Heart left ventricle (tissue), 16 donors: ENCODE measurements around the gene KCNC1. TPM values are rescaled to one million over a fixed set of nuclear protein-coding genes. Genes with fewer than 3 reads are reported as not detected.
A peak's percentile ranks its signal among the peaks of the same experiment; 100 is the strongest.

ENCODE experiments used
- ATAC-seq, 4 donors: fragments of 200-7000 bp; cut with Tn5 transposase; one replicate each; pipeline ENCODE4 v1.9.1; 2020 to 2022; ENCODE audit warnings: moderate library complexity in 4 of 4, mild to moderate bottlenecking in 3 of 4, moderate number of reproducible peaks in 1 of 4
- DNase-seq, 5 donors: peaks; one replicate each; pipeline ENCODE4 v3.0.0-alpha.2; 2020
- H3K27ac ChIP-seq, 12 donors: fragments of 200-600 bp; sonication (generic) in 4 of 12; one replicate each; pipeline versions ENCODE4 v1.5.0 to v1.8.0; 2016 to 2022; ENCODE audit warnings: mild to moderate bottlenecking in 2 of 12
- H3K27me3 ChIP-seq, 9 donors: fragments of 200-600 bp; sonication (generic) in 2 of 9; one replicate each; pipeline versions ENCODE4 v1.5.1 to v1.8.0; 2016 to 2022; ENCODE audit warnings: mild to moderate bottlenecking in 3 of 9
- H3K36me3 ChIP-seq, 9 donors: fragments of 200-600 bp; sonication (generic) in 2 of 9; one replicate each; pipeline versions ENCODE4 v1.5.0 to v1.8.0; 2018 to 2022; ENCODE audit warnings: mild to moderate bottlenecking in 2 of 9
- H3K4me1 ChIP-seq, 12 donors: fragments of 200-600 bp; sonication (generic) in 4 of 12; one replicate each; pipeline versions ENCODE4 v1.5.0 to v1.8.0; 2016 to 2022; ENCODE audit warnings: mild to moderate bottlenecking in 3 of 12
- H3K4me3 ChIP-seq, 12 donors: fragments of 200-600 bp; sonication (generic) in 4 of 12; one replicate each; pipeline versions ENCODE4 v1.5.0 to v1.8.0; 2017 to 2022; ENCODE audit warnings: mild to moderate bottlenecking in 9 of 12, moderate library complexity in 4 of 12
- H3K9me3 ChIP-seq, 12 donors: fragments of 200-600 bp; sonication (generic) in 4 of 12; one replicate each; pipeline versions ENCODE4 v1.5.0 to v1.8.0; 2016 to 2022; ENCODE audit warnings: mild to moderate bottlenecking in 1 of 12
- POLR2A ChIP-seq, 2 donors: fragments of 450-650 bp; IDR thresholded peaks; one replicate each; pipeline ENCODE4 v1.6.1; 2017; ENCODE audit warnings: antibody characterized with exemption in 2 of 2, mild to moderate bottlenecking in 2 of 2, moderate library complexity in 2 of 2
- WGBS, 4 donors: extraction: QIAGEN DNeasy Blood & Tissue Kit in 2 of 4; methylation state at CpG; one replicate each; pipeline versions ENCODE4 v1.1.5 to v1.1.7; 2013 to 2018; 5-methylcytosine and 5-hydroxymethylcytosine counted together
- intact Hi-C, 10 donors: fragments of 100-400 bp; cut with DNase I; formaldehyde crosslinking; loops; one replicate each; pipeline versions ENCODE4 v1.11.1 to v1.14.2; 2022
- polyA plus RNA-seq, 2 donors: library from polyadenylated mRNA; stranded (reverse); fragments of 200-250 nt; gene quantifications; one replicate each; pipeline ENCODE4 v1.2.3, GENCODE V29; 2013
- total RNA-seq, 9 donors: library from RNA; depleted of rRNA in 2 of 9; stranded (reverse); fragments of >200 nt in 2 of 9; fragmentation: NEBNext Ultra II Directional in 3 of 9; extraction: Animal tissue kit (Norgen Biotek cat#: 25700) in 3 of 9; gene quantifications; one replicate each; pipeline versions ENCODE4 v1.1.0 to v1.2.4, GENCODE V29; 2016 to 2023
- TF ChIP-seq, protein P1 (sequence below), 12 donors: fragments of 200-600 bp; sonication (generic) in 4 of 12; IDR thresholded peaks; one replicate each; pipeline versions ENCODE4 v1.5.0 to v1.8.0; 2018 to 2022; ENCODE audit warnings: antibody characterized with exemption in 12 of 12, mild to moderate bottlenecking in 5 of 12
- donor health status: ischemic (EF 13 %, LVEDD 7.1; RV severe dilation, severe dysfunction).
- donor health status: healthy with polysubstance abuse.
- donor health status: DM: no; HTN: yes; CAD: no.
- donor health status: DM: no; HTN: no; CAD: no.
- donor health status: ischemic (EF 25% LVEDD 6.9; RV normal size, moderate dysfunction).
- donor health status: ischemic (EF 25% LVEDD 5.7; RV mildly dilated, moderate dysfunction).
- donor health status: healthy.
- donor health status: DM: yes; HTN: yes; CAD: no.
- donor health status: ischemic (EF 35%, LVEDD 5.7; RV mildly dilated, moderate dysfunction).
- donor health status: nonischemic (EF 11% LVEDD 7.7; RV severe dilation, severe dysfunction).
- donor health status: DM: yes; HTN: yes; CAD: no.
- donor health status: PGD.
- donor health status: ischemic (EF 29% LVEDD 5.4; RV normal size, mild dysfunction).
- donor health status: nonischemic (EF 23%, LVEDD 6.1; RV moderate dilation, normal function).

Gene KCNC1
- total and polyA plus RNA-seq, 11 donors = 0.02 to 0.25 (median 0.05) TPM; not detected in 8

DNA sequence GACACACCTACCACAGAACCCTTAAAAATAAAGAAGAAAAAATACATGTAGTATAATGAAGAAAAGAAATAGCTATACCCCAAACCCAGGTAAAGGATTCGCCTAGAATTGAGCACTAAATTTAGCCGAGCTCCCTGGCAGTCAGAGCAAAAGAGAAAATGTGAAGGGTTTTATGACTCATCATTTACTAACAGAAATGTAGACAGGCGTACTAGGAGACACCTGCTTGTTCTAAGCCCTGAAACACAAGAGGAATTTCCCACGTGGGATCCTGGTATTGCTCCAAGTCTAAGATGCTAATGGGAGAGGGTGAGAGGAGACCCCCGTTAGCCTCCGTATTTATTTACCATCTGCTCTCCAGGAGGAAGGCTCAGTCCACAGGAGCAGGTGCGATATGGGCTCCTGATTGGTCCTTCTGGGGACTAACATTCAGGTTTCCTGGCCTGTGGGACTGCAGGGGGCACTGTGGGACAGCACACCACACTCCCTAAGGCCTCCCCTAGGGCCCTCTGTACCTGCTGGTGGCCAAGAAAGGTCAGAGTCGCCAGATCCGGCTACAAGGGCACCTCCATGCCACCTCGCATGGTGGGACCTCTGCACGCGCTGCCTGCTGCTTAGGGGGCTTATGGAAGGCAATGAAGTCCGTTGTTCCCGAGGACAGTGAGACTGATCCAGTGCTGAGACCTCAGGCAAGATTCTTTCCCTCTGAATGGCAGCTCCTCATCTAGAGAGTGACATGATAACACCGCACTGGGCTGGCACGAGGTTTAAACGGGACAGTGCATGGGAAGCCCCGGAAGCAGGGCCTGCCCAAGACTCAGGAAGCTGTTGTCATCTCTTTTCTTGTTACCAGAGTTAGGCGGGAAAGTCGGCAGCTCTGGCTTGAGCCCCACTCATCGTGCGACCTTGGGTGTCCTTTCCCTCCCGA, 25.8 kb downstream of the KCNC1 start:
- TF ChIP-seq, protein P1, sequence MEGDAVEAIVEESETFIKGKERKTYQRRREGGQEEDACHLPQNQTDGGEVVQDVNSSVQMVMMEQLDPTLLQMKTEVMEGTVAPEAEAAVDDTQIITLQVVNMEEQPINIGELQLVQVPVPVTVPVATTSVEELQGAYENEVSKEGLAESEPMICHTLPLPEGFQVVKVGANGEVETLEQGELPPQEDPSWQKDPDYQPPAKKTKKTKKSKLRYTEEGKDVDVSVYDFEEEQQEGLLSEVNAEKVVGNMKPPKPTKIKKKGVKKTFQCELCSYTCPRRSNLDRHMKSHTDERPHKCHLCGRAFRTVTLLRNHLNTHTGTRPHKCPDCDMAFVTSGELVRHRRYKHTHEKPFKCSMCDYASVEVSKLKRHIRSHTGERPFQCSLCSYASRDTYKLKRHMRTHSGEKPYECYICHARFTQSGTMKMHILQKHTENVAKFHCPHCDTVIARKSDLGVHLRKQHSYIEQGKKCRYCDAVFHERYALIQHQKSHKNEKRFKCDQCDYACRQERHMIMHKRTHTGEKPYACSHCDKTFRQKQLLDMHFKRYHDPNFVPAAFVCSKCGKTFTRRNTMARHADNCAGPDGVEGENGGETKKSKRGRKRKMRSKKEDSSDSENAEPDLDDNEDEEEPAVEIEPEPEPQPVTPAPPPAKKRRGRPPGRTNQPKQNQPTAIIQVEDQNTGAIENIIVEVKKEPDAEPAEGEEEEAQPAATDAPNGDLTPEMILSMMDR (IDR thresholded peaks at IDR 0.05) = peak; percentile 39 to 73 (median 62)
- no peak for TF ChIP-seq POLR2A (IDR thresholded peaks at IDR 0.05)
- DNase-seq (peak in 4 of 5 donors; percentile 30 to 63 (median 52)), ATAC-seq (peak; percentile 67 to 93 (median 86))
- H3K27ac ChIP-seq = no peak overlapping the region
- intact Hi-C loops = loop anchor here in 8 of 10 donors (1.0 to 10.0 kb wide), 5 partner anchors 84 to 219 kb away; no protein-coding TSS in a partner anchor
- H3K4me3 ChIP-seq = no peak overlapping the region
- H3K27me3 ChIP-seq = no peaks in the 10 kb centered on the region
- H3K36me3 ChIP-seq = no peaks in the 10 kb centered on the region
- 43 to 56% (median 50%) methylated on average over 16 to 23 of the region's 23 CpGs for WGBS, 4 donors
- peaks cover 0 to 10% (median 0%) of the 10 kb centered on the region in 12 donors for H3K9me3 ChIP-seq
- peaks cover 0 to 5% (median 0%) of the 10 kb centered on the region in 12 donors for H3K4me1 ChIP-seq

DNA sequence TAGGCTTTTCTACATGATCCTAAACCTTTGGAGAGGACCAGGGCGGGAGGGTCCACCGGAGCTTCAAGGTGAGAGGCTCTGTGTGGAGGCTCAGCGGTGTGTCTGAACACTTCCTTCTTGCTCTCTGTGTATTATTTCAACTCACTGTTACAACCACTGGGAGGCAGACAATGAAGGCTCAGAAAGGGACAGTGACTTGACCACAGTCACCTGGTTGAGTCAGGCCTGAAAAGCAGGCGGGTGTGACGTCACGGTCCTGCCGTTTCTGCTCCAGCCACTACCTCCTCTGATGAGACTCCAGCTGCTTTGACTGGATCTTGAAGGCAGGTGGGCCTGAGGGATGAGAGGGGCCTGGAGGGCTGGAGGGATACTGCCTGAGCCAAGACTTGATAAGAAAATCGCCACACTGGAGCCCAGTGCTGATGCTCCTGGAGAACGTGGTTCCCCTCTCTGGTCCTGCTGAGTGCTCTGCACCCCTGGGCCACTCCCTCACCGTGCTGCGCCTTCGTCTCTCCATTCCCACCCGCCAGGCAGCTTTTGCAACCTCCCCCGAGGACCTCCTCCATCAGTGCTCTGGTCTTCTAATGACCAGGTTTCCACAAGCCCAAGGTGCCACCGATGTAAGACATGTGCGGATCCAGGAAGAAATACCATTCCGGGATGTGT, 27.9 kb downstream of the KCNC1 start:
- H3K9me3 ChIP-seq = peaks cover 0 to 10% (median 0%) of the 10 kb centered on the region in 12 donors
- no peaks in the 10 kb centered on the region for H3K36me3 ChIP-seq
- intact Hi-C loops = loop anchor here in 2 of 10 donors (5.0 to 10.0 kb wide), 2 partner anchors 82 to 215 kb away; no protein-coding TSS in a partner anchor
- H3K27ac ChIP-seq = no peak overlapping the region
- TF ChIP-seq POLR2A (IDR thresholded peaks at IDR 0.05) = no peak
- TF ChIP-seq, protein P1 (IDR thresholded peaks at IDR 0.05) = no peak
- H3K4me3 ChIP-seq = no peak overlapping the region
- ATAC-seq (no peak), DNase-seq (peak in 1 of 5 donors; percentile 40)
- 87 to 93% (median 91%) methylated on average over 17 of the region's 17 CpGs for WGBS, 4 donors
- peaks cover 0 to 5% (median 0%) of the 10 kb centered on the region in 12 donors for H3K4me1 ChIP-seq
- H3K27me3 ChIP-seq = no peaks in the 10 kb centered on the region

DNA sequence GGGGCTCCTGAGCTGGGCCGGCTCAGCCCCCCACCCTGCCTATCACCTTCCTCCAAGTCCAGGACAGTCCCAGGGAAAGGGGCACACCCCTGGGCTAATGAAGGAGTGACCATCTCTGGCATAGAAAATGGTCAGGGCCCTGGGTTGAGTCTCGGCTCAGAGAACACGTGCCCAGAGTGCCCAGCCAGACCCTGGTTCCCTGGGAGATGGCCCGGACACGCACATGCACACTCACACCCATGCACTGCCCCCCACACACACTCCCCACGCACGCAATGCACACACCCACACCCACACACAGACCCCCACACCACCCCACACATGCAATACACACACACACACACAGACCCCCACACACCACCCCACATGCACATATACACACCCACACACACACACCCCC, 28.7 kb downstream of the KCNC1 start:
- Histone ChIP-seq H3K27me3 (no peaks in the 10 kb centered on the region), H3K27ac (no peak overlapping the region), H3K9me3 (peaks cover 0 to 9% (median 0%) of the 10 kb centered on the region in 12 donors), H3K4me1 (peaks cover 0 to 5% (median 0%) of the 10 kb centered on the region in 12 donors), H3K4me3 (no peak overlapping the region), H3K36me3 (no peaks in the 10 kb centered on the region)
- WGBS, 4 donors = 87 to 94% (median 91%) methylated on average over 7 of the region's 7 CpGs
- intact Hi-C loops = loop anchor here in 2 of 10 donors (5.0 to 10.0 kb wide), 2 partner anchors 82 to 214 kb away; no protein-coding TSS in a partner anchor
- ATAC-seq = no peak
- TF ChIP-seq, protein P1 (IDR thresholded peaks at IDR 0.05) = no peak
- no peak for TF ChIP-seq POLR2A (IDR thresholded peaks at IDR 0.05)
- peak in 1 of 5 donors; percentile 20 for DNase-seq
